Measurements from ENCODE around the gene GRIN1. TPM values are rescaled to one million over a fixed set of nuclear protein-coding genes. Genes with fewer than 3 reads are reported as not detected.

The GRIN1 gene
- total RNA-seq, 4 donors from 2014 or later: 0.11 to 0.50 (median 0.19) TPM; not detected in 1

DNA sequence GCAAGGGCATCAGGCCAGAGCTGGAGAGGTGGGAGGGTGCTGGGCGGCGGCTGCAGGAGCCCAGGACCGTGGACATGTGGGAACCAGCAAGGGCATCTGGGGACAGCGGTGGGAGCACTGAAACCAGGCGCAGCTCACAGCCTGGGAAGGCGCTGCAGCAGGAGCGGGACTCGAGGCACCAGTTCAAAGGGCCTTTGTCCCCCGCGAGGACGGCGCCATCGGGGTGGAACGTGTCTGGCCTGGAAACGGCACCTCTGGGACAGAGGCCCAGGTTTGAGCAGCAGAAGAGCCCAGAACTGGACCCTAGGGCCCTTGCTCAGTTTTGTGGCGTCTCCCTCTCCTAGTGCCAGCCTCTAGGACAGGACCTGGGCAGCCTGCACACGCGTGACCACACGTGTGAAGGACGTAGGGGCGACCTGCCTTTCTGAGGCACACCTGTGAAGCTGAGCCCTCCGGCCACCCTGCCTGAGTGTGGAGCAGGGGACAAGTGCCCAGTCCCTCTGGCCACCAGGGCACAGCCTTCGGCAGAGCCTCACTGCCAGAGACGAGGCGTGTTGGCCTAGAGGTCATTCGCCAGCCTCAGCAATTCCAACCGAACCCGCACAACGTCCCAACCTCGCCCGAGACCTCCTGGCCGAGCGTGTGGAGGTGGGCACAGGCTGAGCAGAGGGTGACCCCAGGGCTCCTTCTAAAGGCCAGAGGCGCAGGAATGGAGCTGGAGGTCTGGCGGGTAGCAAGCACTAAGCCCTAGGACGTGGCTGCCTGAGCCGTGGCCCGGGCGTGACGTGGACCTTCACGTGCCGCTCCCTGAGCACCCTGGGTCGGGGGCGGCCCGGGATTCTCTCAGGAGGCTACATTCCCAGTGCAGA lies 35.1 kb downstream of the GRIN1 start:
- Histone ChIP-seq H3K27ac (replicated peaks in 1 of 4) (no peak overlapping the region), H3K4me3 (no peak overlapping the region), H3K4me1 (peaks cover 9 to 21% (median 15%) of the 10 kb centered on the region in 4 donors), H3K27me3 (peaks cover 6 to 52% (median 16%) of the 10 kb centered on the region in 4 donors), H3K9me3 (no peaks in the 10 kb centered on the region), H3K36me3 (peaks cover 0 to 23% (median 16%) of the 10 kb centered on the region in 4 donors)
- intact Hi-C loops (cut with DNase I): no loop called here
- TF ChIP-seq CTCF (IDR thresholded peaks at IDR 0.05): no peak
- TF ChIP-seq POLR2A (IDR thresholded peaks at IDR 0.05; ENCODE audit: low read depth): no peak
- TF ChIP-seq POLR2AphosphoS5 (IDR thresholded peaks at IDR 0.05): no peak
- no peak for TF ChIP-seq EP300 (IDR thresholded peaks at IDR 0.05)
- WGBS: 83% methylated on average over 37 of the region's 45 CpGs
- no peak for DNase-seq (ENCODE audit: extremely low spot score)

- Histone ChIP-seq H3K9me3 (no peaks in the 10 kb centered on the region), H3K27me3 (peaks cover 0 to 44% (median 9%) of the 10 kb centered on the region in 4 donors), H3K27ac (replicated peaks in 1 of 4) (no peak overlapping the region), H3K4me1 (peaks cover 1 to 14% (median 7%) of the 10 kb centered on the region in 4 donors), H3K4me3 (no peak overlapping the region), H3K36me3 (peaks cover 5 to 31% (median 23%) of the 10 kb centered on the region in 4 donors)
- DNase-seq (ENCODE audit: extremely low spot score): no peak
- intact Hi-C loops (cut with DNase I): no loop called here
- no peak for TF ChIP-seq CTCF (IDR thresholded peaks at IDR 0.05)
- no peak for TF ChIP-seq EP300 (IDR thresholded peaks at IDR 0.05)
- TF ChIP-seq POLR2A (IDR thresholded peaks at IDR 0.05; ENCODE audit: low read depth): no peak
- TF ChIP-seq POLR2AphosphoS5 (IDR thresholded peaks at IDR 0.05): no peak
- WGBS: 85% methylated on average over 5 of the region's 34 CpGs
Observed at GRCh38 chr9:137174722-137175293, 35.9 kb downstream of the GRIN1 start.

- intact Hi-C loops (cut with DNase I): no loop called here
- peaks cover 11 to 37% (median 30%) of the 10 kb centered on the region in 4 donors for H3K36me3 ChIP-seq
- TF ChIP-seq POLR2A (IDR thresholded peaks at IDR 0.05; ENCODE audit: low read depth): no peak
- TF ChIP-seq CTCF (IDR thresholded peaks at IDR 0.05): no peak
- peak in 1 of 2 donors; percentile 11 for TF ChIP-seq POLR2AphosphoS5 (IDR thresholded peaks at IDR 0.05)
- TF ChIP-seq EP300 (IDR thresholded peaks at IDR 0.05): no peak
- WGBS: 22% methylated on average over 15 of the region's 33 CpGs
- no peak overlapping the region for H3K4me3 ChIP-seq
- DNase-seq (ENCODE audit: extremely low spot score): no peak
- H3K27me3 ChIP-seq: peaks cover 0 to 38% (median 3%) of the 10 kb centered on the region in 4 donors
- no peaks in the 10 kb centered on the region for H3K9me3 ChIP-seq
- H3K4me1 ChIP-seq: peaks cover 0 to 8% (median 3%) of the 10 kb centered on the region in 4 donors
- no peak overlapping the region for H3K27ac ChIP-seq (replicated peaks in 1 of 4)
Observed at GRCh38 chr9:137175345-137175961, 36.5 kb downstream of the GRIN1 start.

- DNase-seq (ENCODE audit: extremely low spot score): no peak
- Histone ChIP-seq H3K9me3 (no peaks in the 10 kb centered on the region), H3K4me1 (peaks cover 0 to 8% (median 3%) of the 10 kb centered on the region in 4 donors), H3K27ac (replicated peaks in 1 of 4) (no peak overlapping the region), H3K27me3 (peaks cover 0 to 27% (median 0%) of the 10 kb centered on the region in 4 donors), H3K36me3 (peaks cover 20 to 48% (median 41%) of the 10 kb centered on the region in 4 donors), H3K4me3 (no peak overlapping the region)
- 50% methylated on average over 12 of the region's 17 CpGs for WGBS
- intact Hi-C loops (cut with DNase I): no loop called here
- TF ChIP-seq POLR2A (IDR thresholded peaks at IDR 0.05; ENCODE audit: low read depth): no peak
- TF ChIP-seq CTCF (IDR thresholded peaks at IDR 0.05): peak in 2 of 3 experiments; percentile 6 to 47
Observed at GRCh38 chr9:137176302-137177182, 37.6 kb downstream of the GRIN1 start.

All from esophagus muscularis mucosa (tissue), 4 donors.